PFSK-1 (cell line): ENCODE measurements around the gene KSR1.

ENCODE experiments used
- POLR2AphosphoS5 ChIP-seq: IDR thresholded peaks from 2 replicates; pipeline ENCODE4 v1.6.1; 2012; ENCODE audit warnings: low read depth, mild to moderate bottlenecking, control low read depth, low read length, moderate library complexity
- REST ChIP-seq, 2 experiments: IDR thresholded peaks; 2 replicates each; pipeline versions ENCODE4 v1.6.1 to v1.8.0; 2011 to 2012; ENCODE audit warnings: low read depth in 2 of 2, low read length in 2 of 2, control low read depth in 1 of 2, inconsistent platforms in 1 of 2, mild to moderate bottlenecking in 1 of 2, moderate library complexity in 1 of 2; ENCODE audit not compliant: insufficient read depth in 1 of 2
- SIN3A ChIP-seq: IDR thresholded peaks from 2 replicates; pipeline ENCODE4 v1.6.1; 2012; ENCODE audit warnings: mild to moderate bottlenecking, low read length, moderate library complexity, borderline replicate concordance; ENCODE audit not compliant: insufficient read depth
- TAF1 ChIP-seq: IDR thresholded peaks from 2 replicates; pipeline ENCODE4 v1.6.1; 2012; ENCODE audit warnings: low read length, control low read depth, borderline replicate concordance; ENCODE audit not compliant: insufficient read depth

- TF ChIP-seq TAF1 (no peak), POLR2AphosphoS5 (no peak), SIN3A (no peak), REST (IDR thresholded peaks at IDR 0.05; ENCODE audit: insufficient read depth in 1 of 2, low read depth in 2 of 2, low read length in 2 of 2) (no peak)
These were observed 73.1 kb downstream of the KSR1 start for GRCh38 chr17:27529230-27529796.
